ENCODE results near the gene KERA.

Gene KERA

DNA sequence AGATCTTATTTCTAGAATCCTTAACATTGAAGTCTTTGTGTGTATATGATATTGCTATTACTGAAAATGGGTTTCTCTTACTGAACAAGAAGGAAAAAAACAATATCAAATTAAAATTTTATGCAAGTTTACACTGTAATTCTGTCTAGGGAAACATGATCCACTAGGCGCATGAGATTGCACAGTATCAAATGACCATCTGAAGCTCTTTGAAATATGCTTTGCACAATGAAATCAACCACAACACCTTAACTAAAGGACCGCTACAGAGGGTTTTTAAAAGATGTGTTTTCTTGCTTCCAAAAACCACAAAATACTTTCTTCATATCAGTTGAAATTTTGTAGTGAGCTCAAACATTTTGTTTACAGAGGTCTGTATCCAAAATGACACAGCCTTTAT, 15.1 kb upstream of the KERA start:
- DNase-seq = no peak

DNA sequence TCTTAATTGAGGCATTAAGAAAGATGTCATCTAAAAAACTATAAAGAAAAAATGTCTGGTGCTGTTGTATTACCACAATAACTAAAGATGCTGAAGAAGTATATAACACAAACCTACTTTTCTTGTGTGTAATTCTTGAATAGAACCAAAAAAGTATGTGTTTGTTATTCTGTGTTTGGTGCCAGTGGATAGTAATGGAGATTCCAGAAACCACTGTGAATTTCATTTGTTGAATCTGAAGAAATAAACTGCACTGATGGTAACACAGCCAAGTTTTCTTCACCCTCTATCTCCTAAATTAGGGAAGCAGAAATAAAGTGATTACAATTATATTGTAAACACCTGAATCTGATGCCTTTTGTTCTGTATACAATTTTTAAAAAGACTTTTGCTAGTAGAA, 13.1 kb upstream of the KERA start:
- DNase-seq = no peak

- no peak for DNase-seq
Measured at GRCh38 chr12:91065396-91065795, 7.6 kb upstream of the KERA start.

DNA sequence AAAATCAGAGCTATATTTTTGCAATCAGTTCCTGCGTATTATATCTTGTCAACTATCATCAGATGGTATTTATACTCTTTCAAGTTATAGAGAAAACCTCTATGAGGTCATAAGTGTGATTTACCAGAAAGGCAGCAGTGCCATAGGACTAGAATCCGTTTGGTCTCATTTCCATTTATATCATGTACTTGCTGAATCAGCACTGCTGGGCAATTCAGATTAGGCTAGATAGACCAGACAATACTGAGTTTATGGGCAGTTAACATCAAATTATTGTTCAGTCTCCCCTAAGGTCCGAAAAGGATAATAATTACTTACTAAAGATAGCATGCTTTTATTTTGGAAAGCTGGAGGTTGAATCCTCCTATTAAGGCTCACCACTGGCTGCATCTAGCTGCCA, 6.8 kb upstream of the KERA start:
- no peak for DNase-seq

GRCh38 chr12:91061091-91061490, 3.3 kb upstream of the KERA start:
- no peak for DNase-seq

- DNase-seq = no peak
Measured at GRCh38 chr12:91059211-91059610, 1.4 kb upstream of the KERA start.

GRCh38 chr12:91058786-91059185, 962 bp upstream of the KERA start:
- DNase-seq = no peak

GRCh38 chr12:91056488-91056887, 1.3 kb downstream of the KERA start:
- DNase-seq = no peak

GRCh38 chr12:91055976-91056375, 1.8 kb downstream of the KERA start:
- DNase-seq = no peak

DNA sequence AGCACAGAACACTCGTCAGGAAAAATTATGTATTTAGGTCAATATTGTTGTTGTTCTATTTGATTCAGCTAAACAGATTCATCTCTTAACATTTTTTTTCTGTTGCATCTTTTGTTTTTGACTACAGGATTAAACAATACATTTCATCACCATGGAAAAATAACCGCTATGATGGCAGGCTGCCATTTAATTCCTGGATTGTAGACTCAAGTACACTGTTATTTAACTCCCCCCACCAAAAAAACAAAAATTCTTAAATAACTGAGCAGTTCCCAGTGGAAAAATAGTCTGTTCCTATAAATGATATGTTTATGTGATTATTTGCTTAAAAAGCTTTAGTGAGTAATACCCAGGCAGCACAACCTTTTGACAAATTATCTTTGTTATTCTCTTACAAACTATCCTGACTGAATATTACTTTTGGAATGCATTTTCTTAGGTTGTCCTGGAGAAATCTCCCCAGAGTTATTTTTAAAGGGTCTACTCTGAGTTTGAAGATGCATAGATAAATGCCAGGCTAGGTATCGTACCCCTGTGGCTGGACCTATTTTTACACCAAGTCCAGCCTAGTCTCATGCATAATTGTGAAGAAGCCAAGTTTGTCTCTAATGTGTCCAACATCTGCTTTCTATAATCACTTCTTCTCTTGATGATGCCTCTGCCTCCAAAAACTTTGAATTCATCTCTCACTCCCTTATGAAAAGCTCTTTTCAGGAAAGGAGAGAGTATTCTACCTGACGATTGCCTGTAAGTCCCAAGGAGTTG, 3.7 kb downstream of the KERA start:
- DNase-seq = no peak

- DNase-seq = no peak
Measured at GRCh38 chr12:91052026-91052425, 5.8 kb downstream of the KERA start.

DNA sequence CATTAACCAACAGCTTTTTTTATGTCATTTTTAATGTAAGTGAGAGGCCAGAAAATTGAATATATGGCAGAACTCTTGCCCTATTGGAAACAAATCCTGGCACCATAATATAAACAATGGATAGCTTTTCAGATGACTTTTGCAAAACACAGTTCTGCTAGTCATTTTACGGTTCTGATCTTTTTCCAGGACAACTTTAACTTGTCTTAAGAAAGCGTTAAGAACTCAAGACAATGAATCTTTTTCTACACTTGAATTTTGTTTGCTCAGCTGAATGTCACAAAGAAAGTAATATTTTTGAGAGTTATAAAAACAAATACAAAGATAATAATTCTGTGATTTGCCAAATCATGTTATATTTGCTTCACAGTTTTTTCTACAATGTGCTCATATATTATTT, 13.2 kb downstream of the KERA start:
- DNase-seq = no peak

DNA sequence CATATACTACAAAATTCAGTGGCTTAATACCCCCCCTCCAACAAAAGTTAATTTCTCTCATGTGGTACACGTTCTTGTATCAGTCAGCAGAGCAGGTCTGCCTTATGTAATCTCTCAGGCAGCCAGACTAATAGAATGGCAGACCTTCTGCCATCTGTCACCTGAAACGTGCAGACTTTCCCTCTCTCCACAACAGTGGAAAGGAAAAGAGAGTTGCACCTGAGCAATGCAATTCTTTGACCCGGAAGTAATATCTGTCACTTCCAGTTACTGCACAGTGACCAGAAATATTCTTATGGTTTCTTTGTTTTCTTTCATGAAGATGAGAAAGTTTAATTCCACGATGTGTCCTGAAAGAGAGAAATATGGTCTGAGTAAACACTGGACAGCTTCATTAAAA, 14.4 kb downstream of the KERA start:
- DNase-seq = no peak

DNA sequence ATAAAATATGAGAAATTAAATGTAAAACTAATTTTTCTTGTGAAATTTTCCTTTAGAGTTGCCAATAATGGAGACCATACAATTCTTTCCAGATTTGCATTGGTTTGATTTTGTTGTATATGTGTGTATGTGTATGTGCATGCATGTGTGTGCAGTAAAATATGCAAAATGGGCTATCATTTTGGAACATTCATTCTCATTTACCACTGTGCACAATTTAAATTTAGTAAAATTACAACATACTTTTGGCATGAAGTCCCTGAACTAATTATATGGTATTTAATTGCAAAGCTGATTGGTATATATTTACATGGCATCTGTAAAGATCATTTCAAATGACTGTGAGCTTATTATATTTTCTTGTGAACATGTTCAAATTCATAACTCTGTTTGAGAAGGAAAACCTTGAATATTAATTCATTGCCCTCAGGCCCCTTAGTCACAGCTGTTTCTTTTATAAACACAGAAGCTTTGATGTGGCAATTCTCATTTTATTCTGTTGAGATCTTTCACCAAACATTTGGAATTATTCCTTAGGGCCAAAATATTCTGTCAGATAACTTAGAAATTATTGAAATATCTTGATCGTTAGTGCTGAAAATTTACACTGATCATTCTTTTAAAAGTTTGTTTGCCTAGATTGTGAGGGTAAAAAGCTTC, 17.6 kb downstream of the KERA start:
- DNase-seq = no peak

- no peak for DNase-seq
Measured at GRCh38 chr12:91037276-91037675, 20.5 kb downstream of the KERA start.

- DNase-seq = no peak
Measured at GRCh38 chr12:91033251-91033650, 24.6 kb downstream of the KERA start.

GRCh38 chr12:91023326-91024004, 34.4 kb downstream of the KERA start:
- no peak for DNase-seq

DNA sequence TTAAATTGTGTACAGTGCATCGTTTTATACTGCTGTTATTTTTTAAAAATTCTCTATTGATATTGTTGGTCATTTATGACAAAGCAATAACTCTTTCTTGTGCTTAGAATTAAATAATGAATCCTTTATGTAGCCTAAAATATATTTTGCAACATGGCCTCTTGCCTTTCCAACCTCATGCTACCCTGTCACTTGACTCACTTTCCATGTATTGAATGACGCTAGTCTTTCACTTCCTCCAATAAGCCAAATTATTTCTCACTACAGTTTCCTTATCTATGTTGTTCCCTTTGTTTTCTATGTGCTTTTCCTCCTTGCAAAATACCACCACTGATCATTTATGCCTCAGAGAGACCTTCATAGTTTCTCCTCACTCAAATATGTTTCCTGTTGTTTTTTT, 36.7 kb downstream of the KERA start:
- DNase-seq = no peak

DNA sequence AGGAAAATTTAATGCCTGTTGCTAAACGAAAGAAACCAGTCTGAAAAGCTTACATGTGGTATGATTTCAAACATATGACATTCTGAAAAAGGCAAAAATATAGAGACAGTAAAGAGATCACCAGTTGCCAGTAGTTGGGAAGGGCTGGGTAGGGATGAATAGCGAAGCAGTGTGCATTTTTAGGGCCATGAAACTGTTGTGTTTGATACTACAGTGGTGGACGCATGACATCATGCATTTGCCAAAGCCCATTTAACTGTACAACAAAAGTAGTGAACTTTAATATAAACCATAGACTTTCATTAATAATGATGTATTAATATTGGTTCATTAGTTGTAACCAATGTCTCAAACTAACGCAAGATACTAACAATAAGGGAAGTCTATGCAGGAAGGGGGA, 38.4 kb downstream of the KERA start:
- DNase-seq = no peak

DNA sequence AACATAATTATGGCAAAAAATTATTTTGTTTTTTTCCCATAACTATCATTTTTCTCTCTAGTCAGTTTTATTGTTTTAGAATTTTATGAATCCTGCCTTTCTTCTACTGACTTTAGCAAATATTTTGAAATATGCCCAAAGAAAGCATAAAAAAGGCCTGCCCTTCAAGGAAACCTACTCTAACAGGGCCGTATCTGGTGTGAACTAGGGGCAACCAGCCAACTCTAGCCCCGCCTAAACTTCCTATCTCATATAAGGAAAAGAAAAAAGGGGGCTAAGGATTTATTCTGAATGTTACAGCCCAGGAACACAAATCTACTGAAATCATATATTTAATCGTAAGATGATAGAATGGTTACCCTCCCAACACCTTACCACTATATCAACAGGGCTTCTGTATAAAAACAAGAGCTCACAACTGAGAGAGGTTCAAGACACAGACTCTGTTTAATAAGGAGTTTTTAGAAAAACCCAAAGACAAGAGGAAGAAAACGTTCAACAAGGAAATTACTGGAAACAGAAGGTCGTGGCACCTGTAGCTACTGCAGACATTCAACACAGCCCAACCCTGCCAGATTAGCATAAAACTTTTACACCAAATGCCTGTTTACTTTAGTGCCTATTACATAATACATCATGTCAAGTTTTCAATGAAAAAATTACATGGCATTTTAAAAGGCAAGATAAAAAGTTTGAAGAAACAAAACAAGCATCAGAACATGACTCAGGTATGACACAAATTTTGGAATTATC, 40.1 kb downstream of the KERA start:
- no peak for DNase-seq

DNA sequence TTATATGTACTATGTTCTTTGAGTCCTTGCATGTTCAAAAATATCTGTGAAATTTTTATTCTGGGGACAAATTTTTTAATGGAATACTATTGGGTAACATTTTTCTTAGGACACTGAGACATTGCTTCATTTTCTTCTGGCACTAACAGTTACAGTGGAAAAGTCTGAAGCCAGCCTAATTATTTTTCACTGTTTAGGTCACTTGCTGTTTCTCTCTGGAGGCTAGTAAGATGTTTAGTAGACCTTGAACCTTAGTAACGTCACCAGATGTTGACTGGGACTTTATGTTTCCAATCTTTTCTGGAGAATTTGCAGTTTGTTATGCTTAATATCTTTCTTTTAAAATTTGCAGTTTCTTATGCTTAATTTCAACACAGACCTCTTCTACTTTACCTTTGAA, 40.8 kb downstream of the KERA start:
- no peak for DNase-seq

- no peak for DNase-seq
Measured at GRCh38 chr12:91009319-91009950, 48.4 kb downstream of the KERA start.

Data from GOT3 (cell line).